ENCODE results near the gene ZMYM1.
A peak's percentile ranks its signal among the peaks of the same experiment; 100 is the strongest.

Gene ZMYM1

GRCh38 chr1:35030756-35031446, 48.3 kb upstream of the ZMYM1 start:
- peak overlapping the region; percentile 68 for H3K4me2 ChIP-seq (ENCODE audit: low read length)
- H3K9me3 ChIP-seq (ENCODE audit: low read length), result peaks cover 10% of the 10 kb centered on the region; the same call in 1 of the 2 replicates
- H3K27ac ChIP-seq (ENCODE audit: low read depth, low read length, poor library complexity, severe bottlenecking), result peak overlapping the region; percentile 42
- H3K27me3 ChIP-seq (ENCODE audit: insufficient read depth, low read length), result no peaks in the 10 kb centered on the region
- peak overlapping the region; percentile 51 for H2AFZ ChIP-seq (ENCODE audit: low read length)
- H3F3A ChIP-seq (ENCODE audit: insufficient read depth, low read length), result no peaks in the 10 kb centered on the region
- H3K4me1 ChIP-seq (ENCODE audit: insufficient read depth, low read length, severe bottlenecking), result peaks cover 13% of the 10 kb centered on the region
- no peaks in the 10 kb centered on the region for H3K9me2 ChIP-seq (ENCODE audit: low read depth, low read length)
- H3K36me3 ChIP-seq (ENCODE audit: insufficient read depth, low read length), result peaks cover 12% of the 10 kb centered on the region; the same call in 1 of the 2 replicates
- peak overlapping the region; percentile 81 for H3K9ac ChIP-seq (ENCODE audit: low read length)
- H3K79me2 ChIP-seq (ENCODE audit: insufficient read depth, low read length), result 0 out of 2 replicates have a peak, but pooled peaks cover 4% of the 10 kb centered on the region
- H3K4me3 ChIP-seq (ENCODE audit: low read depth, low read length, poor library complexity, severe bottlenecking), result peak overlapping the region; percentile 81
- H4K20me1 ChIP-seq (ENCODE audit: insufficient read depth, low read length), result no peaks in the 10 kb centered on the region
- TF ChIP-seq CTCF (IDR thresholded peaks at IDR 0.05; ENCODE audit: low read length), result no peak
- TF ChIP-seq EZH2 (IDR thresholded peaks at IDR 0.05; ENCODE audit: borderline replicate concordance, low read length), result no peak

- Histone ChIP-seq H3K4me2 (ENCODE audit: low read length) (no peak overlapping the region), H3K4me3 (ENCODE audit: low read depth, low read length, poor library complexity, severe bottlenecking) (peak overlapping the region; percentile 81)
These were observed 46.8 kb upstream of the ZMYM1 start for GRCh38 chr1:35032384-35032739.

GRCh38 chr1:35033346-35033745, 45.8 kb upstream of the ZMYM1 start:
- Histone ChIP-seq H2AFZ (ENCODE audit: low read length) (no peak overlapping the region), H3K27ac (ENCODE audit: low read depth, low read length, poor library complexity, severe bottlenecking) (no peak overlapping the region), H4K20me1 (ENCODE audit: insufficient read depth, low read length) (no peaks in the 10 kb centered on the region), H3K36me3 (ENCODE audit: insufficient read depth, low read length) (no peaks in the 10 kb centered on the region), H3K4me2 (ENCODE audit: low read length) (no peak overlapping the region), H3K4me1 (ENCODE audit: insufficient read depth, low read length, severe bottlenecking) (peaks cover 13% of the 10 kb centered on the region), H3K79me2 (ENCODE audit: insufficient read depth, low read length) (0 out of 2 replicates have a peak, but pooled peaks cover 4% of the 10 kb centered on the region), H3F3A (ENCODE audit: insufficient read depth, low read length) (no peaks in the 10 kb centered on the region), H3K27me3 (ENCODE audit: insufficient read depth, low read length) (no peaks in the 10 kb centered on the region), H3K9me3 (ENCODE audit: low read length) (peaks cover 10% of the 10 kb centered on the region; the same call in 1 of the 2 replicates), H3K9me2 (ENCODE audit: low read depth, low read length) (no peaks in the 10 kb centered on the region), H3K9ac (ENCODE audit: low read length) (no peak overlapping the region), H3K4me3 (ENCODE audit: low read depth, low read length, poor library complexity, severe bottlenecking) (no peak overlapping the region)
- no peak for TF ChIP-seq CTCF (IDR thresholded peaks at IDR 0.05; ENCODE audit: low read length)
- TF ChIP-seq EZH2 (IDR thresholded peaks at IDR 0.05; ENCODE audit: borderline replicate concordance, low read length), result no peak

More at GRCh38 chr1:35032384-35032739, 46.8 kb upstream of the ZMYM1 start:
- Histone ChIP-seq H3K9me2 (ENCODE audit: low read depth, low read length) (no peaks in the 10 kb centered on the region), H3K4me1 (ENCODE audit: insufficient read depth, low read length, severe bottlenecking) (peaks cover 13% of the 10 kb centered on the region), H3K79me2 (ENCODE audit: insufficient read depth, low read length) (0 out of 2 replicates have a peak, but pooled peaks cover 4% of the 10 kb centered on the region), H3K9me3 (ENCODE audit: low read length) (peaks cover 10% of the 10 kb centered on the region; the same call in 1 of the 2 replicates), H2AFZ (ENCODE audit: low read length) (peak overlapping the region; percentile 34; the same call in 1 of the 2 replicates), H3K36me3 (ENCODE audit: insufficient read depth, low read length) (peaks cover 3% of the 10 kb centered on the region; the same call in 1 of the 2 replicates), H3K9ac (ENCODE audit: low read length) (no peak overlapping the region), H3K27me3 (ENCODE audit: insufficient read depth, low read length) (no peaks in the 10 kb centered on the region), H4K20me1 (ENCODE audit: insufficient read depth, low read length) (no peaks in the 10 kb centered on the region), H3K27ac (ENCODE audit: low read depth, low read length, poor library complexity, severe bottlenecking) (no peak overlapping the region), H3F3A (ENCODE audit: insufficient read depth, low read length) (no peaks in the 10 kb centered on the region)
- no peak for TF ChIP-seq EZH2 (IDR thresholded peaks at IDR 0.05; ENCODE audit: borderline replicate concordance, low read length)
- TF ChIP-seq CTCF (IDR thresholded peaks at IDR 0.05; ENCODE audit: low read length), result no peak
